SK-N-SH treated with all-trans-retinoic acid at 6 μM for 48 hours (cell line): ENCODE measurements around the gene SLC22A16.

Experiments
- ATAC-seq: fragments of 200-7000 bp; cut with Tn5 transposase; 3 replicates; pipeline ENCODE4 v1.9.1; 2020; ENCODE audit warnings: mild to moderate bottlenecking, moderate library complexity
- BACH2 ChIP-seq: fragments of 250-450 bp; sonication (Bioruptor Pico); IDR thresholded peaks from 2 replicates; pipeline ENCODE4 v1.9.0; 2021; ENCODE audit warnings: mild to moderate bottlenecking, borderline replicate concordance
- CREB5 ChIP-seq: fragments of 250-450 bp; sonication (Bioruptor Pico); IDR thresholded peaks from 2 replicates; pipeline ENCODE4 v1.5.1; 2020; ENCODE audit warnings: low read depth, mild to moderate bottlenecking, moderate library complexity
- CSDC2 ChIP-seq: fragments of 250-450 bp; sonication (Bioruptor Pico); IDR thresholded peaks from 2 replicates; pipeline ENCODE4 v1.5.0; 2020; ENCODE audit warnings: mild to moderate bottlenecking, moderate library complexity
- CSRNP3 ChIP-seq: fragments of 250-450 bp; sonication (Bioruptor Pico); IDR thresholded peaks from 2 replicates; pipeline ENCODE4 v1.5.1; 2021; ENCODE audit warnings: mild to moderate bottlenecking, moderate library complexity
- ESRRG ChIP-seq: fragments of 250-450 bp; sonication (Bioruptor Pico); IDR thresholded peaks from 2 replicates; pipeline ENCODE4 v1.6.1; 2021; ENCODE audit warnings: mild to moderate bottlenecking
- GLIS3 ChIP-seq: fragments of 250-450 bp; sonication (Bioruptor Pico); IDR thresholded peaks from 2 replicates; pipeline ENCODE4 v1.5.0; 2020; ENCODE audit warnings: mild to moderate bottlenecking, moderate library complexity
- ISL1 ChIP-seq: fragments of 250-450 bp; sonication (Bioruptor Pico); IDR thresholded peaks from 2 replicates; pipeline ENCODE4 v2.1.2; 2022; ENCODE audit warnings: mild to moderate bottlenecking, moderate library complexity
- OSR1 ChIP-seq: fragments of 250-450 bp; sonication (Bioruptor Pico); IDR thresholded peaks from 2 replicates; pipeline ENCODE4 v1.8.0; 2022; ENCODE audit warnings: moderate library complexity, mild to moderate bottlenecking, inconsistent platforms
- PATZ1 ChIP-seq: fragments of 250-450 bp; sonication (Bioruptor Pico); IDR thresholded peaks from 2 replicates; pipeline ENCODE4 v1.8.0; 2020; ENCODE audit warnings: mild to moderate bottlenecking, moderate library complexity, borderline replicate concordance
- PPARA ChIP-seq: fragments of 250-450 bp; sonication (Bioruptor Pico); IDR thresholded peaks from 2 replicates; pipeline ENCODE4 v1.5.0; 2020; ENCODE audit warnings: mild to moderate bottlenecking, borderline replicate concordance
- RARB ChIP-seq: fragments of 250-450 bp; sonication (Bioruptor Pico); IDR thresholded peaks from 2 replicates; pipeline ENCODE4 v1.8.0; 2021; ENCODE audit warnings: mild to moderate bottlenecking, moderate library complexity
- SNAI2 ChIP-seq: fragments of 250-450 bp; sonication (Bioruptor Pico); IDR thresholded peaks from 2 replicates; pipeline ENCODE4 v1.5.0; 2020; ENCODE audit warnings: mild to moderate bottlenecking, moderate library complexity
- TCF4 ChIP-seq: fragments of 250-450 bp; sonication (Bioruptor Pico); IDR thresholded peaks from 2 replicates; pipeline ENCODE4 v1.8.0; 2021; ENCODE audit warnings: mild to moderate bottlenecking, moderate library complexity, borderline replicate concordance
- TOX ChIP-seq: fragments of 250-450 bp; sonication (Bioruptor Pico); IDR thresholded peaks from 2 replicates; pipeline ENCODE4 v1.8.0; 2021; ENCODE audit warnings: mild to moderate bottlenecking, moderate library complexity, borderline replicate concordance
- TSHZ2 ChIP-seq: fragments of 250-450 bp; sonication (Bioruptor Pico); IDR thresholded peaks from 2 replicates; pipeline ENCODE4 v1.5.0; 2020; ENCODE audit warnings: mild to moderate bottlenecking, moderate library complexity
- ZC3H10 ChIP-seq: fragments of 250-450 bp; sonication (Bioruptor Pico); IDR thresholded peaks from 2 replicates; pipeline ENCODE4 v1.5.1; 2021; ENCODE audit warnings: mild to moderate bottlenecking, moderate library complexity
- ZFP3 ChIP-seq: fragments of 250-450 bp; sonication (Bioruptor Pico); IDR thresholded peaks from 2 replicates; pipeline ENCODE4 v1.5.0; 2020; ENCODE audit warnings: mild to moderate bottlenecking, moderate library complexity
- ZFP30 ChIP-seq: fragments of 450-650 bp; formaldehyde crosslinking; IDR thresholded peaks from 2 replicates; pipeline ENCODE4 v1.5.0; 2022; ENCODE audit warnings: mild to moderate bottlenecking, moderate library complexity
- ZNF565 ChIP-seq: fragments of 450-650 bp; formaldehyde crosslinking; conservative IDR thresholded peaks from 2 replicates; pipeline ENCODE4 v1.5.0; 2020; ENCODE audit warnings: low read depth, mild to moderate bottlenecking, moderate library complexity
- ZNF70 ChIP-seq: fragments of 450-650 bp; formaldehyde crosslinking; IDR thresholded peaks from 2 replicates; pipeline ENCODE4 v1.5.0; 2020; ENCODE audit warnings: mild to moderate bottlenecking, moderate library complexity
- ZNF8 ChIP-seq: fragments of 450-650 bp; formaldehyde crosslinking; IDR thresholded peaks from 2 replicates; pipeline ENCODE4 v1.5.0; 2020; ENCODE audit warnings: mild to moderate bottlenecking, moderate library complexity

Gene SLC22A16

GRCh38 chr6:110522427-110522826 lies 46.0 kb upstream of the SLC22A16 start:
- no peak for ATAC-seq
- TF ChIP-seq ESRRG (CRISPR knock-in tag) (no peak), RARB (no peak), ZNF70 (CRISPR knock-in tag) (no peak), OSR1 (CRISPR knock-in tag) (no peak), ZNF565 (no peak), PPARA (CRISPR knock-in tag) (no peak), ZFP3 (CRISPR knock-in tag) (no peak), ISL1 (no peak), ZC3H10 (no peak), ZFP30 (CRISPR knock-in tag) (no peak), CREB5 (CRISPR knock-in tag) (no peak), GLIS3 (CRISPR knock-in tag) (no peak), PATZ1 (CRISPR knock-in tag) (no peak), BACH2 (CRISPR knock-in tag) (no peak), CSRNP3 (CRISPR knock-in tag) (no peak), TSHZ2 (CRISPR knock-in tag) (no peak), SNAI2 (CRISPR knock-in tag) (no peak), ZNF8 (no peak)

- ATAC-seq = no peak
- TF ChIP-seq RARB = no peak
- no peak for TF ChIP-seq ZFP30 (CRISPR knock-in tag)
- TF ChIP-seq TOX = no peak
- no peak for TF ChIP-seq CSRNP3 (CRISPR knock-in tag)
- no peak for TF ChIP-seq CSDC2 (CRISPR knock-in tag)
- TF ChIP-seq, all 23 proteins: peak for 0
These were observed 44.7 kb upstream of the SLC22A16 start for GRCh38 chr6:110520992-110521543.

- no peak for ATAC-seq
These were observed 44.0 kb upstream of the SLC22A16 start for GRCh38 chr6:110520209-110520965.

More at GRCh38 chr6:110520209-110520965, 44.0 kb upstream of the SLC22A16 start:
- TF ChIP-seq PPARA (CRISPR knock-in tag) = no peak
- TF ChIP-seq ZNF565 = no peak
- TF ChIP-seq ISL1 = no peak
- no peak for TF ChIP-seq OSR1 (CRISPR knock-in tag)
- TF ChIP-seq ESRRG (CRISPR knock-in tag) = no peak
- TF ChIP-seq ZNF8 = no peak
- no peak for TF ChIP-seq ZFP30 (CRISPR knock-in tag)
- TF ChIP-seq TCF4 (CRISPR knock-in tag) = no peak
- no peak for TF ChIP-seq ZNF70 (CRISPR knock-in tag)
